Measurements from ENCODE around the gene FJX1. TPM values are rescaled to one million over a fixed set of nuclear protein-coding genes. Genes with fewer than 3 reads are reported as not detected.

The FJX1 gene
- total RNA-seq, 1 donor from 2014 or later: 1.5 TPM

DNA sequence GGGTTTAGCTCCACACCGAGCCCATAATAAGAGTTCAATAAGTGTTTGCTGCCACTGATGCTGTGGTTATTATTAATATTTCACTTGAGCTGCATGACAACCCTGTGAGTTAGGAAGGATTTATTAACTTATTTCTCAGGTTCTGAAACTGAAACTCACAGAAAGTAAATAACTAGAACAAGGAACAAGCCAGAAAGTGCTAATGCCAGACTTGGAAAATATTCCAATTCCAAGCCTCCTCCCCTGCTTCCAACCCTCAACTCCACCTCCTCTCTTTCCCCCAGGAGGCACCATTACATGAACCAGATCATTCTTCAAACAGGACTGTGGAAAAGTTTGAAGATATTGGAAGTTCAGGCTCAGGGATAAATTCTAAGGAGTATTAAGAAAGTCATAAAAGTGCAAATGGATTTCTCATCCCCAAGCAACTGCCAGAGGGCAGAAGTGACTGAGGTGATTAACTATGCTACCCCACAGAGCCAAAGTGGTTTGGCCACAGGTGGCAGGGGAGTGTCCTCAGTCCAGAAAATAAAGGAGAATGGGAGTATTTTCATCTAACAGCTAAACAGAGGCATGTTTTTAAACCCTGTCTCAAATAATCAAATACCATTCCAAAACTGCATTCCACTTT, 3.2 kb upstream of the FJX1 start:
- Histone ChIP-seq H3K27me3 (ENCODE audit: low read depth) (peaks cover 14% of the 10 kb centered on the region), H3K4me3 (no peak overlapping the region), H3K36me3 (no peaks in the 10 kb centered on the region), H3K4me1 (peaks cover 13% of the 10 kb centered on the region), H3K27ac (no peak overlapping the region), H3K9me3 (no peaks in the 10 kb centered on the region)
- intact Hi-C loops (cut with DNase I): loop anchor here (5.0 kb wide), 1 partner anchor 642 kb away; no protein-coding TSS in a partner anchor
- DNase-seq (no peak), ATAC-seq (no peak)
- TF ChIP-seq CTCF (IDR thresholded peaks at IDR 0.05): no peak

DNA sequence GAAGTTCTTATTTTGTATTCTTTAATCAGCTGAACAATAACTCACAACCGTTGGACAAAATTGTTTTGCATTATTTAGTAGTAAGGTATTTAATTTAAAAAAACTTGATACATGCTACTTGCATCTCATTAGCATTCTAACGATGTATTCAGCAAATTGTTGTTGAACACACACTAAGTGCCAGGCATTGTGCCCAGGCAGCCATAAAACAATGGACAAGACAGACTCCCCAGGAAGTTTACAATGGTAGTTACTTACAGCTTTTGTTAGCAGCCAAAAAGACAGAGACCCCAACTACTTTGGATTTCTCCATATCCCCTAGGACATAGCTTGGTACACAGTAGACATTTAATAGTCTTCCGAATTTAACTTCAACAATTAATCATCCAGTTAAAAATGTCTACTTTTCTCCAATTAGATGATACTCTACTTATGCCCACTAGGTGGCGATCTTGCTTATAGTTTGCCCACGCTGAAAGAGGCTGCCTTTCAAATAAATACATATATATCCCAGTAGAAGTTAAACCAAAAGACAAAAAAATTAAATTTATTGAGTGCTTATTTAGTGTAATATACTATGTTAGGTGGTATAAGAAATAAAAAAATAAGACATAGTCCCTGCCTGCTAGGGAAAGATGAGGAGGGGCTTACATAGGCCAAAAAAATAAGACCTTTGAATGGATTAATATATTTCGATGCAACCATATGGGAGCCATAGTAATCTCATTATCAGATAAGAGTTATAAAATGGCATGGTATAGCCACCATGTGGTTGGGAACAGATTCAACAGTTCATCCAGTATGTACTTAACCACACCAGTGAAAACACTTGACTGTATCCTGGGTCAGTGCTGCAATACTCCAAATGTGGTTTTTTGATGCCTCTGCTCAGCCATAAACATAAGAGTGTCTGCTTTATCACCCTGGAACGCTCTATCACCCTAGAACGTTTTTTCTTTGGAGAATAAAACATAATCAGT, 2.0 kb upstream of the FJX1 start:
- Histone ChIP-seq H3K9me3 (no peaks in the 10 kb centered on the region), H3K27me3 (ENCODE audit: low read depth) (peaks cover 26% of the 10 kb centered on the region), H3K4me3 (no peak overlapping the region), H3K27ac (no peak overlapping the region), H3K4me1 (peaks cover 18% of the 10 kb centered on the region), H3K36me3 (no peaks in the 10 kb centered on the region)
- DNase-seq (no peak), ATAC-seq (peak; percentile 22 to 52)
- TF ChIP-seq CTCF (IDR thresholded peaks at IDR 0.05): peak; percentile 70
- intact Hi-C loops (cut with DNase I): loop anchor here (5.0 kb wide), 1 partner anchor 641 kb away; no protein-coding TSS in a partner anchor

DNA sequence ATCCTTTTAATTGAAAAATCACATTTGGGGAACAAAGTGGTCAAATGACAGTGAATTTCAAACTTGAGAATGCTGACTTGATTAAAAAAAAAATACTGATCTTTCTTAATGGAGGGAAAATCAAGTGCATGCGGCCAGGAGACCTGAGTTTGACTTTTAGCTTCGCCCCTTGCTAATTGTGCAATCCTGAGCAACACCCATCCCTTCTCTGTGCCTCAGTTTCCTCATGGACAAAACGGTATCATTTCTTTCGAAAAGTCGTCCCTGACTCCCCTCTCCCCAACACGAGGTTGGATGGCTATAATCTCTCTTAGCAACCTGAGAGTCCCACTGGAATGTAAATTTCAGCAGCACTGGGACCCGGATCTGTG, 959 bp upstream of the FJX1 start:
- intact Hi-C loops (cut with DNase I): loop anchor here (5.0 kb wide), 1 partner anchor 640 kb away; no protein-coding TSS in a partner anchor
- H3K4me3 ChIP-seq: peak overlapping the region; percentile 65
- TF ChIP-seq CTCF (IDR thresholded peaks at IDR 0.05): no peak
- ATAC-seq (no peak), DNase-seq (no peak)
- H3K27ac ChIP-seq: no peak overlapping the region
- H3K36me3 ChIP-seq: no peaks in the 10 kb centered on the region
- H3K9me3 ChIP-seq: no peaks in the 10 kb centered on the region
- H3K4me1 ChIP-seq: peaks cover 18% of the 10 kb centered on the region
- peaks cover 29% of the 10 kb centered on the region for H3K27me3 ChIP-seq (ENCODE audit: low read depth)

DNA sequence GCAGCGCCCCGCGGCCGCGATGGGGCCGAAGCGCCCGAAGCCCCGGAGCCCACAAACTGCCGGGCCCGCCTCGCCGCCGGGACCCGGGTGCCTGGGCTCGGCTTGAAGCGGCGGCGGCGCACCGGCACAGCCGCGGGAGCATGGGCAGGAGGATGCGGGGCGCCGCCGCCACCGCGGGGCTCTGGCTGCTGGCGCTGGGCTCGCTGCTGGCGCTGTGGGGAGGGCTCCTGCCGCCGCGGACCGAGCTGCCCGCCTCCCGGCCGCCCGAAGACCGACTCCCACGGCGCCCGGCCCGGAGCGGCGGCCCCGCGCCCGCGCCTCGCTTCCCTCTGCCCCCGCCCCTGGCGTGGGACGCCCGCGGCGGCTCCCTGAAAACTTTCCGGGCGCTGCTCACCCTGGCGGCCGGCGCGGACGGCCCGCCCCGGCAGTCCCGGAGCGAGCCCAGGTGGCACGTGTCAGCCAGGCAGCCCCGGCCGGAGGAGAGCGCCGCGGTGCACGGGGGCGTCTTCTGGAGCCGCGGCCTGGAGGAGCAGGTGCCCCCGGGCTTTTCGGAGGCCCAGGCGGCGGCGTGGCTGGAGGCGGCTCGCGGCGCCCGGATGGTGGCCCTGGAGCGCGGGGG, 346 bp downstream of the FJX1 start:
- H3K27me3 ChIP-seq (ENCODE audit: low read depth): peaks cover 29% of the 10 kb centered on the region
- peaks cover 18% of the 10 kb centered on the region for H3K4me1 ChIP-seq
- peak overlapping the region; percentile 65 for H3K4me3 ChIP-seq
- no peaks in the 10 kb centered on the region for H3K36me3 ChIP-seq
- H3K27ac ChIP-seq: peak overlapping the region; percentile 76
- no peaks in the 10 kb centered on the region for H3K9me3 ChIP-seq
- intact Hi-C loops (cut with DNase I): loop anchor here (5.0 kb wide), 1 partner anchor 639 kb away; no protein-coding TSS in a partner anchor
- no peak for TF ChIP-seq CTCF (IDR thresholded peaks at IDR 0.05)
- DNase-seq: peak; percentile 49
- ATAC-seq: peak; percentile 60 to 65

DNA sequence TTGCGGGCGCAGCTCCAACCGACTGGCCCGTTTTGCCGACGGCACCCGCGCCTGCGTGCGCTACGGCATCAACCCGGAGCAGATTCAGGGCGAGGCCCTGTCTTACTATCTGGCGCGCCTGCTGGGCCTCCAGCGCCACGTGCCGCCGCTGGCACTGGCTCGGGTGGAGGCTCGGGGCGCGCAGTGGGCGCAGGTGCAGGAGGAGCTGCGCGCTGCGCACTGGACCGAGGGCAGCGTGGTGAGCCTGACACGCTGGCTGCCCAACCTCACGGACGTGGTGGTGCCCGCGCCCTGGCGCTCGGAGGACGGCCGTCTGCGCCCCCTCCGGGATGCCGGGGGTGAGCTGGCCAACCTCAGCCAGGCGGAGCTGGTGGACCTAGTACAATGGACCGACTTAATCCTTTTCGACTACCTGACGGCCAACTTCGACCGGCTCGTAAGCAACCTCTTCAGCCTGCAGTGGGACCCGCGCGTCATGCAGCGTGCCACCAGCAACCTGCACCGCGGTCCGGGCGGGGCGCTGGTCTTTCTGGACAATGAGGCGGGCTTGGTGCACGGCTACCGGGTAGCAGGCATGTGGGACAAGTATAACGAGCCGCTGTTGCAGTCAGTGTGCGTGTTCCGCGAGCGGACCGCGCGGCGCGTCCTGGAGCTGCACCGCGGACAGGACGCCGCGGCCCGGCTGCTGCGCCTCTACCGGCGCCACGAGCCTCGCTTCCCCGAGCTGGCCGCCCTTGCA, 1.0 kb downstream of the FJX1 start:
- H3K36me3 ChIP-seq: no peaks in the 10 kb centered on the region
- intact Hi-C loops (cut with DNase I): loop anchor here (5.0 kb wide), 1 partner anchor 638 kb away; no protein-coding TSS in a partner anchor
- DNase-seq (peak; percentile 50), ATAC-seq (peak; percentile 39 to 48)
- peaks cover 18% of the 10 kb centered on the region for H3K4me1 ChIP-seq
- H3K4me3 ChIP-seq: peak overlapping the region; percentile 65
- TF ChIP-seq CTCF (IDR thresholded peaks at IDR 0.05): no peak
- peaks cover 29% of the 10 kb centered on the region for H3K27me3 ChIP-seq (ENCODE audit: low read depth)
- H3K9me3 ChIP-seq: no peaks in the 10 kb centered on the region
- H3K27ac ChIP-seq: no peak overlapping the region
